Kidney epithelial cell (primary cell): ENCODE measurements around the gene TDRD7. TPM values are rescaled to one million over a fixed set of nuclear protein-coding genes. Genes with fewer than 3 reads are reported as not detected.

Source experiments
- DNase-seq: peaks from one replicate; pipeline ENCODE4 v3.0.0-alpha.2; 2010; ENCODE audit warnings: low read depth
- H3K27me3 ChIP-seq: 2 replicates; pipeline ENCODE4 v1.6.0; 2011; ENCODE audit warnings: low read length; ENCODE audit not compliant: control insufficient read depth, insufficient read depth
- H3K36me3 ChIP-seq: 2 replicates; pipeline ENCODE4 v1.5.1; 2011; ENCODE audit warnings: low read length; ENCODE audit not compliant: control insufficient read depth, insufficient read depth
- H3K4me3 ChIP-seq: 2 replicates; pipeline ENCODE4 v1.5.1; 2011; ENCODE audit warnings: low read depth, mild to moderate bottlenecking, control low read depth, low read length
- total RNA-seq: library from RNA; depleted of rRNA; stranded (reverse); fragments of >200 nt; gene quantifications from 2 replicates; pipeline ENCODE4 v1.2.3, GENCODE V29; 2015
- TF ChIP-seq, protein P1 (sequence below): IDR thresholded peaks from 2 replicates; pipeline ENCODE4 v1.5.1; 2011; ENCODE audit warnings: mild to moderate bottlenecking, moderate library complexity, low read length, control low read depth, inconsistent platforms; ENCODE audit not compliant: insufficient read depth, poor library complexity, severe bottlenecking

Gene TDRD7
- total RNA-seq, 1 donor from 2014 or later: 8.3 TPM

DNA sequence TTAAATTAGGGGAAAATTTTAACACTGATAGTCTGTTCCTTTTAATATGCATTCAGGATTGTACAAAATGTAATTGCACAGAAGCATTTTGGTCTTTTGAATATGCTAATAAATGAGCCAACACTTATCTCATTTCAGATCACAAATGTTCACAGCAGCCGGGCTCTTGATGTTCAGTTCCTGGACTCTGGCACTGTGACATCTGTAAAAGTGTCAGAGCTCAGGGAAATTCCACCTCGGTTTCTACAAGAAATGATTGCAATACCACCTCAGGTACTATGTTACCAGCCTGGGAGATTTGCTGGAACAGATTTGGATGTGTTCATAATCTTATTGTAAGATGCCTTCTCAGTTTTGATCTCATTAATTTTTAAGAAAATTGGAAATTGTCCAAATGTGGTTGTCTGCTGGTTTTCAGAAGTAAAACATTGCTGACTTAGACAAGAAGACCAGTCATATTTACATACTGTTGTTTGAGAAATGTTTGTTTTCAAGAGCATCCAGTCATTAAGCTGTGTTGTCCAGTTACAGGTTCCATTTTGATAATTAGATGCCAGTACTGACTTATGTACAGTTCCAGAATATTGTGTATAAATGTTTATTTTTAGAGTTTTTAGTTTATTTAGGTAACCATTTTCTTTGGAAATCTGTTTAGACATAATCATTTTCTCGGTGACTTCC, 66.5 kb downstream of the TDRD7 start:
- no peak overlapping the region for H3K4me3 ChIP-seq
- no peaks in the 10 kb centered on the region for H3K27me3 ChIP-seq
- H3K36me3 ChIP-seq: peaks cover 1% of the 10 kb centered on the region
- no peak for DNase-seq
- TF ChIP-seq, protein P1, sequence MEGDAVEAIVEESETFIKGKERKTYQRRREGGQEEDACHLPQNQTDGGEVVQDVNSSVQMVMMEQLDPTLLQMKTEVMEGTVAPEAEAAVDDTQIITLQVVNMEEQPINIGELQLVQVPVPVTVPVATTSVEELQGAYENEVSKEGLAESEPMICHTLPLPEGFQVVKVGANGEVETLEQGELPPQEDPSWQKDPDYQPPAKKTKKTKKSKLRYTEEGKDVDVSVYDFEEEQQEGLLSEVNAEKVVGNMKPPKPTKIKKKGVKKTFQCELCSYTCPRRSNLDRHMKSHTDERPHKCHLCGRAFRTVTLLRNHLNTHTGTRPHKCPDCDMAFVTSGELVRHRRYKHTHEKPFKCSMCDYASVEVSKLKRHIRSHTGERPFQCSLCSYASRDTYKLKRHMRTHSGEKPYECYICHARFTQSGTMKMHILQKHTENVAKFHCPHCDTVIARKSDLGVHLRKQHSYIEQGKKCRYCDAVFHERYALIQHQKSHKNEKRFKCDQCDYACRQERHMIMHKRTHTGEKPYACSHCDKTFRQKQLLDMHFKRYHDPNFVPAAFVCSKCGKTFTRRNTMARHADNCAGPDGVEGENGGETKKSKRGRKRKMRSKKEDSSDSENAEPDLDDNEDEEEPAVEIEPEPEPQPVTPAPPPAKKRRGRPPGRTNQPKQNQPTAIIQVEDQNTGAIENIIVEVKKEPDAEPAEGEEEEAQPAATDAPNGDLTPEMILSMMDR: no peak

DNA sequence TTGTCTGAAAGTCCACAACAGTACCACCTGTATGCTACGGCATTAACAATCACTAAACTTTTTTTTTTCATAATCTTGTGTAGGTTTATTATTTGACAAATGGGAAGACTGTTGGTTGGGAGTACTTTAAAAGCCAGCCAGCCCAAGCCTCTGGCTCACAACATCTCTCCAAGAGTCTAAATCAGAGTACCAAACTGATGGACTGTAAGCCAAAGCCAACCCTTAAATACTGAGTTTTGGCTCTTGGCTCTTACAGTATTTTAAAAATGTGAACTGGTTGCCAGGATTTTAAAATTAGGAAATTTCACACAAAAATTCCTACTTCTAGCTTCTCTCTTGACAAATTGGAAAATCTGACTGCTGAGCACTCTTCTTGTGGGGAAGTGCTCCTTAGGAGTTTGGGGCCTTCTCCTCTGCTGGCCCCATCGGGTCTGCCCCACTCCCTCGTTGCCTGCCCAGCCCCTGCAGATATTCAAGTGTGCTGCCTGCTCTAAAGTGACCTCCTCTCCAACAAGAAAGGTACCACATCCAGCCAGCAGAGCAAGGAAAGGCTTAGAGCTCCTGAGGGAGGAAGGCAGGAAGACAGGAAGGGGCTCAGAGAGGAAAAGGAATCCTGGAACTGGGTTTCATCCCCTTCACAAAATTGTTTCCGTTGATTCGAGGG, 67.7 kb downstream of the TDRD7 start:
- no peak for DNase-seq
- Histone ChIP-seq H3K27me3 (no peaks in the 10 kb centered on the region), H3K4me3 (no peak overlapping the region), H3K36me3 (peaks cover 1% of the 10 kb centered on the region)
- TF ChIP-seq, protein P1: no peak

DNA sequence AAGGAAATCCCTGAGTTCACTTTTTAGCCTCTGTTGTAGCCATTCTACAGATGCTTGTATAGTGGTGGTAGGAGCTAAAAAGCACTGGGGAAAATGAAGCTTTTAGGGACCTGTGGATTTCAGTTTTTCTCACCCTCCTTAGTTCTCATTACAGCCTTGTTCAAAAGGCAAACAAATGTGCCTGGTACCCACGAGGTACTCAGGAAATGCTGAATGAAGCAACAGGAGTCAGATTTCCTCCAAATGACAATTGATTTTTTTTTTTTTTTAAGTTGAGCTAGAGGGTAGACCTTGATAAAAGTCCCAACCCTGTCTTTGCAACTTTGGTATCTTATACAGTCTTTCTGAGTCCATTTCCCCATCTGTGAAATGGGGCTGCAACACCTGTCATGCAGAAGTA, 68.3 kb downstream of the TDRD7 start:
- no peak for DNase-seq
- TF ChIP-seq, protein P1: no peak
- peaks cover 1% of the 10 kb centered on the region for H3K36me3 ChIP-seq
- H3K27me3 ChIP-seq: no peaks in the 10 kb centered on the region
- no peak overlapping the region for H3K4me3 ChIP-seq

DNA sequence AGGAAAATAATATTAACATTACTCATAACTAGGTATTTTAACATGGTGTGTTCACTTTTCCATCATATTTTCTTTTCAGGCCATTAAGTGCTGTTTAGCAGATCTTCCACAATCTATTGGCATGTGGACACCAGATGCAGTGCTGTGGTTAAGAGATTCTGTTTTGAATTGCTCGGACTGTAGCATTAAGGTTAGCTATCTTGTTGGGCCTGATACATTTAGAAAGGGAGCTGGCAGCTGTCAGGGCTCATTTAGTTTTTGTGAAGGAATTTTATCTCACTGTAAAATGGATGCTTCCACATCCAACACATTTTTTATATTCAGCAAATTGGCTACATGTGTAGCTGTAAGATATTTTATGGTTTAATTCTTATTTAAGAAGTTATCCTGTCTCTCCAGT, 68.9 kb downstream of the TDRD7 start:
- Histone ChIP-seq H3K4me3 (no peak overlapping the region), H3K27me3 (no peaks in the 10 kb centered on the region), H3K36me3 (peaks cover 1% of the 10 kb centered on the region)
- DNase-seq: no peak
- TF ChIP-seq, protein P1: no peak

DNA sequence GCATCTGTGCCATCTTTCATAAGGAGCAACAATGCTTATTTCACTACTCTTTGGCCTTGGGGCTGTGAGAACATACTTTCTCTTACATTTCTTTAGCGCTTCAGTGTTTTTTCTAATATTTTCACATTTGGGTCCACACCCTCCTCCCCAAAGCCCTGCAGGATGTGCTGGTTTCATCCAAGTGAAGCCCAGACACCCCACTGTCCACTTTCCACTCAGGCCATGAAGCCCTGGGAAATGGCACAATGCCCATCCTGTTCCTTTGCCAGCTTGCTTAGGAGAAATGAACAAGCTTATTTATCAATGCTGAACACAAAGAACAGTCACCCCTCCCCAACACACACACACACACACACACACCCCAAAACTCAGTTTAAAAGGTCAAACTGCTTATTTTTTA, 72.2 kb downstream of the TDRD7 start:
- Histone ChIP-seq H3K27me3 (no peaks in the 10 kb centered on the region), H3K4me3 (no peak overlapping the region), H3K36me3 (peaks cover 4% of the 10 kb centered on the region)
- TF ChIP-seq, protein P1: no peak
- DNase-seq: no peak

DNA sequence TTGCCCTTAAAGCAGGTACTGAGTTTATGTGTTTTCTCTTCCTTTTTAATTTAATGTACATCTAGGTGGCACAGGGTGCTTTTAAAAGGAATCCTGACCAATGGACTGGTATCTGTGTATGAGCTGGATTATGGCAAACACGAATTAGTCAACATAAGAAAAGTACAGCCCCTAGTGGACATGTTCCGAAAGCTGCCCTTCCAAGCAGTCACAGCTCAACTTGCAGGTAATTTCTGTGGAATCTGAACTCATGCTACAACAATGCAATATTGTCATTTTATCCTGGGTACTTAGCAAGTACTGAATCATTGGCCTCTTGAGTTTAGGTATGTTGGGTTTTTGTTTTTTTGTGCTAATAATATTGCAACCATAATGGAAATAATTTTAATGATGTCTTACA, 75.2 kb downstream of the TDRD7 start:
- peaks cover 4% of the 10 kb centered on the region for H3K36me3 ChIP-seq
- H3K27me3 ChIP-seq: no peaks in the 10 kb centered on the region
- no peak overlapping the region for H3K4me3 ChIP-seq
- TF ChIP-seq, protein P1: peak; percentile 33
- DNase-seq: no peak
